SK-N-SH (cell line): ENCODE measurements around the gene FUS. TPM values are rescaled to one million over a fixed set of nuclear protein-coding genes. Genes with fewer than 3 reads are reported as not detected.

Experiments used
- CTCF ChIA-PET: fragments of 300-600, 350-600 bp; formaldehyde crosslinking; extraction: SDS; loops from one replicate; lab custom pipeline; 2021; lab: Yijun Ruan, JAX
- POLR2A ChIA-PET: fragments of 350-600 bp; sonication (Branson Sonifier 250); formaldehyde crosslinking; extraction: SDS; loops from one replicate; lab custom pipeline; 2020; ENCODE audit warnings: antibody characterized with exemption, inconsistent platforms; lab: Yijun Ruan, JAX
- DNase-seq: peaks from one replicate; pipeline ENCODE4 v3.0.0; 2012
- H2AFZ ChIP-seq: fragments of 200-600 bp; sonication (generic); 2 replicates; pipeline ENCODE4 v1.8.1; 2016; ENCODE audit warnings: antibody characterized with exemption, mild to moderate bottlenecking, low read depth
- H3F3A ChIP-seq: fragments of 200-600 bp; sonication (generic); replicated peaks from 2 replicates; pipeline ENCODE3; 2016; ENCODE audit warnings: antibody characterized with exemption, mild to moderate bottlenecking; ENCODE audit not compliant: insufficient read depth
- H3K27ac ChIP-seq, 2 experiments: fragments of 200-500 bp in 1 of 2; fragments of 200-600 bp in 1 of 2; sonication (Bioruptor generic) in 1 of 2; sonication (generic), shearing (Covaris generic) in 1 of 2; 2 replicates each; pipeline versions ENCODE4 v1.5.1 to v1.6.1; 2014 to 2016; ENCODE audit warnings: low read depth in 2 of 2, inconsistent platforms in 1 of 2, low read length in 1 of 2, mild to moderate bottlenecking in 1 of 2, mixed read lengths in 1 of 2
- H3K27me3 ChIP-seq: fragments of 200-600 bp; sonication (generic), shearing (Covaris generic); 2 replicates; pipeline ENCODE4 v1.6.1; 2016; ENCODE audit warnings: mixed run types; ENCODE audit not compliant: insufficient read depth
- H3K36me3 ChIP-seq, 2 experiments: fragments of 200-500 bp in 1 of 2; fragments of 200-600 bp in 1 of 2; sonication (Bioruptor generic) in 1 of 2; sonication (generic) in 1 of 2; replicated peaks in 1 of 2; 2 replicates each; pipeline versions ENCODE3 to v1.5.1; 2014 to 2016; ENCODE audit warnings: low read length in 1 of 2, mild to moderate bottlenecking in 1 of 2; ENCODE audit not compliant: insufficient read depth in 2 of 2, control insufficient read depth in 1 of 2
- H3K4me1 ChIP-seq, 2 experiments: fragments of 200-500 bp in 1 of 2; fragments of 200-600 bp in 1 of 2; sonication (Bioruptor generic) in 1 of 2; sonication (generic), shearing (Covaris generic) in 1 of 2; 2 replicates each; pipeline versions ENCODE4 v1.5.1 to v1.6.1; 2014 to 2016; ENCODE audit warnings: low read depth in 1 of 2, low read length in 1 of 2, mixed run types in 1 of 2; ENCODE audit not compliant: insufficient read depth in 2 of 2, control insufficient read depth in 1 of 2
- H3K4me2 ChIP-seq: fragments of 200-600 bp; sonication (generic), shearing (Covaris generic); 2 replicates; pipeline ENCODE4 v1.6.1; 2017; ENCODE audit warnings: mixed run types
- H3K4me3 ChIP-seq, 2 experiments: fragments of 200-500 bp in 1 of 2; fragments of 200-600 bp in 1 of 2; sonication (Bioruptor generic) in 1 of 2; sonication (generic), shearing (Covaris generic) in 1 of 2; 2 replicates each; pipeline versions ENCODE4 v1.5.1 to v1.8.1; 2014 to 2016; ENCODE audit warnings: low read depth in 2 of 2, inconsistent platforms in 1 of 2, low read length in 1 of 2, mild to moderate bottlenecking in 1 of 2, mixed read lengths in 1 of 2, moderate library complexity in 1 of 2
- H3K79me2 ChIP-seq: fragments of 200-600 bp; sonication (generic); 2 replicates; pipeline ENCODE4 v1.8.1; 2017; ENCODE audit warnings: mild to moderate bottlenecking; ENCODE audit not compliant: insufficient read depth
- H3K9ac ChIP-seq: fragments of 200-600 bp; sonication (generic); 2 replicates; pipeline ENCODE4 v1.6.1; 2017; ENCODE audit warnings: mixed run types
- H3K9me2 ChIP-seq: fragments of 200-600 bp; sonication (generic); 2 replicates; pipeline ENCODE4 v1.6.1; 2017; ENCODE audit warnings: mixed run types
- H3K9me3 ChIP-seq: fragments of 200-600 bp; sonication (generic); 2 replicates; pipeline ENCODE4 v1.6.1; 2017; ENCODE audit warnings: mixed run types, mild to moderate bottlenecking, moderate library complexity
- H4K20me1 ChIP-seq: fragments of 200-600 bp; sonication (generic); 2 replicates; pipeline ENCODE4 v1.6.1; 2017; ENCODE audit warnings: mild to moderate bottlenecking, mixed run types; ENCODE audit not compliant: insufficient read depth
- EP300 ChIP-seq, 2 experiments: IDR thresholded peaks; 2 replicates each; pipeline versions ENCODE4 v1.4.0 to v1.6.1; 2012; ENCODE audit warnings: borderline replicate concordance in 1 of 2, low read depth in 1 of 2, low read length in 1 of 2
- EZH2phosphoT487 ChIP-seq: fragments of 200-600 bp; sonication (generic); IDR thresholded peaks from 2 replicates; pipeline ENCODE4 v1.6.1; 2017; ENCODE audit warnings: low read depth, mixed run types, mild to moderate bottlenecking, antibody characterized with exemption, moderate library complexity, borderline replicate concordance
- FOXJ3 ChIP-seq: sonication (generic); formaldehyde crosslinking; IDR thresholded peaks from 2 replicates; pipeline ENCODE4 v1.5.1; 2020; ENCODE audit warnings: mild to moderate bottlenecking, missing genetic modification reagents
- FOXM1 ChIP-seq: IDR thresholded peaks from 2 replicates; pipeline ENCODE4 v1.4.0; 2012; ENCODE audit warnings: low read depth, mild to moderate bottlenecking
- MEF2A ChIP-seq: IDR thresholded peaks from 2 replicates; pipeline ENCODE4 v1.4.0; 2012; ENCODE audit warnings: low read depth, borderline replicate concordance
- MXI1 ChIP-seq: IDR thresholded peaks from 2 replicates; pipeline ENCODE4 v1.6.1; 2012; ENCODE audit warnings: mild to moderate bottlenecking, low read depth, low read length, improper control_type of control experiment
- NFIC ChIP-seq: IDR thresholded peaks from 2 replicates; pipeline ENCODE4 v1.4.0; 2012; ENCODE audit warnings: borderline replicate concordance
- NRF1 ChIP-seq: IDR thresholded peaks from 2 replicates; pipeline ENCODE4 v1.6.1; 2012; ENCODE audit warnings: low read depth, mild to moderate bottlenecking, low read length
- RAD21 ChIP-seq: IDR thresholded peaks from 2 replicates; pipeline ENCODE4 v1.6.1; 2012; ENCODE audit warnings: mild to moderate bottlenecking, low read length
- RFX5 ChIP-seq: IDR thresholded peaks from 2 replicates; pipeline ENCODE4 v1.6.1; 2012; ENCODE audit warnings: mild to moderate bottlenecking, improper control_type of control experiment, low read length
- RXRA ChIP-seq: IDR thresholded peaks from 2 replicates; pipeline ENCODE4 v1.4.0; 2012; ENCODE audit warnings: low read depth, mild to moderate bottlenecking, borderline replicate concordance
- SIN3A ChIP-seq: IDR thresholded peaks from 2 replicates; pipeline ENCODE4 v1.6.1; 2012; ENCODE audit warnings: low read depth, mild to moderate bottlenecking, low read length, moderate library complexity, borderline replicate concordance
- TCF12 ChIP-seq: IDR thresholded peaks from 2 replicates; pipeline ENCODE4 v1.4.0; 2012
- TEAD4 ChIP-seq: IDR thresholded peaks from 2 replicates; pipeline ENCODE4 v1.4.0; 2012; ENCODE audit warnings: mild to moderate bottlenecking, borderline replicate concordance; ENCODE audit not compliant: insufficient read depth
- YY1 ChIP-seq: IDR thresholded peaks from 2 replicates; pipeline ENCODE4 v1.4.0; 2012; ENCODE audit warnings: low read depth, mild to moderate bottlenecking
- WGBS: methylation state at CpG from one replicate; pipeline ENCODE4 v1.1.6; 2017; ENCODE audit warnings: low lambda C conversion rate; 5-methylcytosine and 5-hydroxymethylcytosine counted together
- polyA plus RNA-seq, 3 experiments: library from polyadenylated mRNA; depleted of rRNA; stranded (reverse); fragments of >200 nt; gene quantifications; 2 replicates each; pipeline ENCODE4 v1.2.3, GENCODE V29; 2012
- TF ChIP-seq, protein P1 (sequence below): IDR thresholded peaks from 2 replicates; pipeline ENCODE4 v1.4.0; 2012; ENCODE audit warnings: low read depth, borderline replicate concordance
- TF ChIP-seq, protein P2 (sequence below): fragments of 150-350 bp; IDR thresholded peaks from 2 replicates; pipeline ENCODE4 v1.6.1; 2017; ENCODE audit warnings: antibody characterized with exemption, low read length, low read depth, borderline replicate concordance
- TF ChIP-seq, protein P3 (sequence below): IDR thresholded peaks from 2 replicates; pipeline ENCODE4; 2012
- TF ChIP-seq, protein P4 (sequence below): fragments of 200-600 bp; sonication (generic); IDR thresholded peaks from 2 replicates; pipeline ENCODE4 v1.6.1; 2017; ENCODE audit warnings: antibody characterized with exemption, mild to moderate bottlenecking, moderate library complexity

The FUS gene
- polyA plus RNA-seq, 1 of the 3 experiments (the other 2 are of a cell fraction): 429 TPM

DNA sequence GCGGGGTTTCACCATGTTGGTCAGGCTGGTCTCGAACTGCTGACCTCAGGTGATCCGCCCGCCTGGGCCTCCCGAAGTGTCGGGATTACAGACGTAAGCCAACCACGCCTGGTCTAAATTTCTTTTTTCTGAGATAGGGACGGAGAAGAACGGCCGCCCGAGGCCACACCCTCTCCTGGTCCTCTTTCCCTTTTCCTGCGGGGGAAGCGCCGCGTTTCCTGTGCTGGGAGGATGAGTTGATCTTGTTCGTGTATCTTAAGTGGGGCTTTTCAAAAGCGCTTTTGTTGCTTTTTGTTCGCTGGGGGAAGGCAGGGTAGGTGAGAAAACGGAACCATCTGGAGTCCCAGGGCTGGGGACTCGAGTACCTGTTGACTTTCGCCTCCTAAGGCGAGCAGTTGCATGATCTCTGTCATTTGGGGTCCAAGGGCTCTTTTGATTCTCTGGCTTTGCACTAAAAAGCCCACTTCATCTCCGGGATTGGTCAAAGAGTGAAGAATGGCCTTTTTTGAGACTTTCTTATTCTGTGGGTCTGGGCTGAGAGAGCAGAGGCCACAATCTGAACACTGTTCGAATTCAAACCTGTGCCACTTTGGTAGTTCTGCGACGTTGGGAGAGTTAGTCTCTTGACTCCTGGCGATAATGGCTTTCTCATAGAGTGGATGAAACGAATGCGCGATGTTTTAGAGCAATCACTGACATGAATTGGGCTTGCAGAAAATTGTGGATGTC, 1.3 kb downstream of the FUS start:
- Histone ChIP-seq H3K9ac (peak overlapping the region; percentile 100), H4K20me1 (peaks cover 58% of the 10 kb centered on the region)
- WGBS: 2% methylated on average over 31 of the region's 31 CpGs

More for the DNA sequence above, 1.3 kb downstream of the FUS start:
- no peak for DNase-seq
- Histone ChIP-seq H3K79me2 (peaks cover 70% of the 10 kb centered on the region), H3F3A (peaks cover 17% of the 10 kb centered on the region), H3K27me3 (no peaks in the 10 kb centered on the region), H3K27ac (peak overlapping the region; percentile 60 to 95), H3K4me2 (peak overlapping the region; percentile 92), H3K36me3 (peaks cover 33 to 55% of the 10 kb centered on the region in 2 experiments), H3K4me3 (peak overlapping the region; percentile 77 to 99)
- TF ChIP-seq YY1 (no peak), FOXJ3 (CRISPR knock-in tag) (no peak), RFX5 (no peak), NFIC (no peak), EZH2phosphoT487 (no peak), RXRA (no peak), RAD21 (no peak), MXI1 (no peak), EP300 (IDR thresholded peaks at IDR 0.05; ENCODE audit: borderline replicate concordance in 1 of 2, low read depth in 1 of 2, low read length in 1 of 2) (no peak), TCF12 (no peak), TEAD4 (no peak), MEF2A (no peak), FOXM1 (no peak), SIN3A (no peak), NRF1 (no peak)
- TF ChIP-seq, protein P1, sequence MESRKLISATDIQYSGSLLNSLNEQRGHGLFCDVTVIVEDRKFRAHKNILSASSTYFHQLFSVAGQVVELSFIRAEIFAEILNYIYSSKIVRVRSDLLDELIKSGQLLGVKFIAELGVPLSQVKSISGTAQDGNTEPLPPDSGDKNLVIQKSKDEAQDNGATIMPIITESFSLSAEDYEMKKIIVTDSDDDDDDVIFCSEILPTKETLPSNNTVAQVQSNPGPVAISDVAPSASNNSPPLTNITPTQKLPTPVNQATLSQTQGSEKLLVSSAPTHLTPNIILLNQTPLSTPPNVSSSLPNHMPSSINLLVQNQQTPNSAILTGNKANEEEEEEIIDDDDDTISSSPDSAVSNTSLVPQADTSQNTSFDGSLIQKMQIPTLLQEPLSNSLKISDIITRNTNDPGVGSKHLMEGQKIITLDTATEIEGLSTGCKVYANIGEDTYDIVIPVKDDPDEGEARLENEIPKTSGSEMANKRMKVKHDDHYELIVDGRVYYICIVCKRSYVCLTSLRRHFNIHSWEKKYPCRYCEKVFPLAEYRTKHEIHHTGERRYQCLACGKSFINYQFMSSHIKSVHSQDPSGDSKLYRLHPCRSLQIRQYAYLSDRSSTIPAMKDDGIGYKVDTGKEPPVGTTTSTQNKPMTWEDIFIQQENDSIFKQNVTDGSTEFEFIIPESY: no peak
- TF ChIP-seq, protein P2, sequence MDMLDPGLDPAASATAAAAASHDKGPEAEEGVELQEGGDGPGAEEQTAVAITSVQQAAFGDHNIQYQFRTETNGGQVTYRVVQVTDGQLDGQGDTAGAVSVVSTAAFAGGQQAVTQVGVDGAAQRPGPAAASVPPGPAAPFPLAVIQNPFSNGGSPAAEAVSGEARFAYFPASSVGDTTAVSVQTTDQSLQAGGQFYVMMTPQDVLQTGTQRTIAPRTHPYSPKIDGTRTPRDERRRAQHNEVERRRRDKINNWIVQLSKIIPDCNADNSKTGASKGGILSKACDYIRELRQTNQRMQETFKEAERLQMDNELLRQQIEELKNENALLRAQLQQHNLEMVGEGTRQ: no peak
- TF ChIP-seq, protein P3, sequence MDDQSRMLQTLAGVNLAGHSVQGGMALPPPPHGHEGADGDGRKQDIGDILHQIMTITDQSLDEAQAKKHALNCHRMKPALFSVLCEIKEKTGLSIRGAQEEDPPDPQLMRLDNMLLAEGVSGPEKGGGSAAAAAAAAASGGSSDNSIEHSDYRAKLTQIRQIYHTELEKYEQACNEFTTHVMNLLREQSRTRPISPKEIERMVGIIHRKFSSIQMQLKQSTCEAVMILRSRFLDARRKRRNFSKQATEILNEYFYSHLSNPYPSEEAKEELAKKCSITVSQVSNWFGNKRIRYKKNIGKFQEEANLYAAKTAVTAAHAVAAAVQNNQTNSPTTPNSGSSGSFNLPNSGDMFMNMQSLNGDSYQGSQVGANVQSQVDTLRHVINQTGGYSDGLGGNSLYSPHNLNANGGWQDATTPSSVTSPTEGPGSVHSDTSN: no peak
- TF ChIP-seq, protein P4, sequence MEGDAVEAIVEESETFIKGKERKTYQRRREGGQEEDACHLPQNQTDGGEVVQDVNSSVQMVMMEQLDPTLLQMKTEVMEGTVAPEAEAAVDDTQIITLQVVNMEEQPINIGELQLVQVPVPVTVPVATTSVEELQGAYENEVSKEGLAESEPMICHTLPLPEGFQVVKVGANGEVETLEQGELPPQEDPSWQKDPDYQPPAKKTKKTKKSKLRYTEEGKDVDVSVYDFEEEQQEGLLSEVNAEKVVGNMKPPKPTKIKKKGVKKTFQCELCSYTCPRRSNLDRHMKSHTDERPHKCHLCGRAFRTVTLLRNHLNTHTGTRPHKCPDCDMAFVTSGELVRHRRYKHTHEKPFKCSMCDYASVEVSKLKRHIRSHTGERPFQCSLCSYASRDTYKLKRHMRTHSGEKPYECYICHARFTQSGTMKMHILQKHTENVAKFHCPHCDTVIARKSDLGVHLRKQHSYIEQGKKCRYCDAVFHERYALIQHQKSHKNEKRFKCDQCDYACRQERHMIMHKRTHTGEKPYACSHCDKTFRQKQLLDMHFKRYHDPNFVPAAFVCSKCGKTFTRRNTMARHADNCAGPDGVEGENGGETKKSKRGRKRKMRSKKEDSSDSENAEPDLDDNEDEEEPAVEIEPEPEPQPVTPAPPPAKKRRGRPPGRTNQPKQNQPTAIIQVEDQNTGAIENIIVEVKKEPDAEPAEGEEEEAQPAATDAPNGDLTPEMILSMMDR: no peak
- TF ChIP-seq, all 33 proteins: peak for 0
- POLR2A ChIA-PET: interaction anchor here (0.6 to 2.1 kb wide), 23 partner anchors 9 to 307 kb away, joined by 3 to 24 read pairs (median 4); partner anchors contain the start of genes ARMC5, HSD3B7, KAT8 and PYDC1
- Histone ChIP-seq H3K9me3 (no peaks in the 10 kb centered on the region), H3K9me2 (no peaks in the 10 kb centered on the region), H3K4me1 (peaks cover 9 to 15% of the 10 kb centered on the region in 2 experiments; a peak in 2 of 4 replicates), H2AFZ (no peak overlapping the region)
- CTCF ChIA-PET: interaction anchor here (1.2 kb wide), 1 partner anchor 39 kb away, joined by 5 read pairs; no protein-coding TSS in a partner anchor
